HepG2 (cell line): Measurements from ENCODE around the gene CALR. TPM values are rescaled to one million over a fixed set of nuclear protein-coding genes. Genes with fewer than 3 reads are reported as not detected.
"Not testable (repeated sequence)": the region's sequence is repeated elsewhere in the genome, so short reads cannot be mapped to it uniquely, and the experiment has no call there.

Source experiments
- ATAC-seq: fragments of 200-7000 bp; cut with Tn5 transposase; 3 replicates; pipeline ENCODE4 v1.9.1; 2020; ENCODE audit warnings: mild to moderate bottlenecking, moderate library complexity
- BruUV-seq: library from RNA; stranded (reverse); fragments of 400-500 nt; replicated peaks from 2 replicates; lab custom pipeline; 2021; lab: Mats Ljungman, UMichigan
- CTCF ChIA-PET: fragments of 300-600 bp; formaldehyde crosslinking; extraction: SDS; loops from one replicate; lab custom pipeline; 2021; ENCODE audit warnings: low total read pairs, inconsistent platforms, low intra/inter-chr PET ratio; lab: Yijun Ruan, JAX
- POLR2A ChIA-PET: fragments of 350-600 bp; sonication (Branson Sonifier 250); formaldehyde crosslinking; loops from one replicate; lab custom pipeline; 2020; ENCODE audit warnings: antibody characterized with exemption, inconsistent platforms; lab: Yijun Ruan, JAX
- DNase-seq: peaks from one replicate; pipeline ENCODE4 v3.0.0-alpha.2; 2015; ENCODE audit warnings: low spot score
- FAIRE-seq: peaks from 3 replicates; lab custom pipeline; 2011; peaks lifted over from hg19 to GRCh38; lab: Jason Lieb, UNC
- H2AFZ ChIP-seq: one replicate; pipeline ENCODE4 v1.6.1; 2011; ENCODE audit warnings: low read length, inconsistent platforms
- H3K27ac ChIP-seq: fragments of 300-600 bp; 3 replicates; pipeline ENCODE4 v1.8.0; 2011; ENCODE audit warnings: mixed run types, mild to moderate bottlenecking, mixed read lengths, low read length, inconsistent platforms; ENCODE audit not compliant: insufficient read depth; ENCODE audit errors: extremely low read length
- H3K27me3 ChIP-seq, 2 experiments: fragments of 200-600 bp in 1 of 2; 2 replicates in 1 of 2; 3 replicates in 1 of 2; pipeline versions ENCODE4 v1.6.0 to v1.8.0; 2011; ENCODE audit warnings: low read length in 2 of 2, mild to moderate bottlenecking in 2 of 2, moderate library complexity in 2 of 2, inconsistent platforms in 1 of 2; ENCODE audit not compliant: insufficient read depth in 2 of 2, control insufficient read depth in 1 of 2
- H3K36me3 ChIP-seq, 2 experiments: fragments of 200-600 bp in 1 of 2; replicated peaks in 1 of 2; 2 replicates in 1 of 2; 3 replicates in 1 of 2; pipeline versions ENCODE4 v1.5.1 to v1.8.0; 2011; ENCODE audit warnings: low read length in 2 of 2, inconsistent platforms in 1 of 2; ENCODE audit not compliant: insufficient read depth in 2 of 2, control insufficient read depth in 1 of 2
- H3K4me1 ChIP-seq: 2 replicates; pipeline ENCODE4 v1.5.1; 2012; ENCODE audit warnings: low read length, inconsistent platforms; ENCODE audit not compliant: insufficient read depth
- H3K4me2 ChIP-seq: 2 replicates; pipeline ENCODE4 v1.6.0; 2011; ENCODE audit warnings: low read depth, low read length, inconsistent platforms
- H3K4me3 ChIP-seq, 3 experiments: fragments of 200-600 bp in 1 of 3; sonication (generic), shearing (Covaris generic) in 1 of 3; replicated peaks in 1 of 3; 2 replicates each; pipeline ENCODE4 v1.5.1; 2011 to 2016; ENCODE audit warnings: low read length in 3 of 3, inconsistent platforms in 2 of 3, low read depth in 2 of 3, mild to moderate bottlenecking in 2 of 3, control low read depth in 1 of 3, mixed read lengths in 1 of 3; ENCODE audit not compliant: insufficient read depth in 1 of 3
- H3K79me2 ChIP-seq: one replicate; pipeline ENCODE4 v1.6.1; 2011; ENCODE audit warnings: low read length, inconsistent platforms; ENCODE audit not compliant: insufficient read depth
- H3K9ac ChIP-seq: 2 replicates; pipeline ENCODE4 v1.6.0; 2011; ENCODE audit warnings: mild to moderate bottlenecking, low read depth, low read length, inconsistent platforms; ENCODE audit not compliant: insufficient read depth
- H3K9me3 ChIP-seq: 2 replicates; pipeline ENCODE4 v1.5.1; 2012; ENCODE audit warnings: mild to moderate bottlenecking, low read length
- H4K20me1 ChIP-seq: 2 replicates; pipeline ENCODE4 v1.6.0; 2011; ENCODE audit warnings: inconsistent platforms, mild to moderate bottlenecking, low read length, moderate library complexity; ENCODE audit not compliant: insufficient read depth
- GABPA ChIP-seq, 2 experiments: IDR thresholded peaks; 2 replicates each; pipeline ENCODE4 v1.6.1; 2011 to 2016; ENCODE audit warnings: low read depth in 2 of 2, low read length in 1 of 2, missing biosample characterization in 1 of 2, missing genetic modification characterization in 1 of 2
- MED8 ChIP-seq: sonication (generic); formaldehyde crosslinking; IDR thresholded peaks from 2 replicates; pipeline ENCODE4 v1.8.1; 2023; ENCODE audit warnings: mild to moderate bottlenecking, missing genetic modification reagents; ENCODE audit not compliant: insufficient replicate concordance
- POGZ ChIP-seq: sonication (generic); formaldehyde crosslinking; IDR thresholded peaks from 2 replicates; pipeline ENCODE4 v1.4.0; 2020; ENCODE audit warnings: mild to moderate bottlenecking, missing genetic modification reagents
- RCOR2 ChIP-seq: IDR thresholded peaks from 2 replicates; pipeline ENCODE4 v1.6.1; 2016; ENCODE audit warnings: missing biosample characterization, missing genetic modification reagents
- RNF219 ChIP-seq: sonication (generic); formaldehyde crosslinking; IDR thresholded peaks from 2 replicates; pipeline ENCODE4 v1.5.0; 2020; ENCODE audit warnings: mild to moderate bottlenecking, missing genetic modification reagents
- ZFP91 ChIP-seq: sonication (generic); formaldehyde crosslinking; IDR thresholded peaks from 2 replicates; pipeline ENCODE4 v1.9.0; 2022; ENCODE audit warnings: missing genetic modification reagents, mild to moderate bottlenecking, borderline replicate concordance
- ZMYM3 ChIP-seq: sonication (generic); formaldehyde crosslinking; IDR thresholded peaks from 2 replicates; pipeline ENCODE4 v1.5.1; 2020; ENCODE audit warnings: mild to moderate bottlenecking, missing genetic modification reagents
- ZNF20 ChIP-seq: sonication (generic); formaldehyde crosslinking; IDR thresholded peaks from 2 replicates; pipeline ENCODE4 v1.4.0; 2020; ENCODE audit warnings: mild to moderate bottlenecking, moderate library complexity, missing genetic modification reagents
- ZNF234 ChIP-seq: sonication (generic); formaldehyde crosslinking; conservative IDR thresholded peaks from 2 replicates; pipeline ENCODE4 v1.5.1; 2020; ENCODE audit warnings: mild to moderate bottlenecking, missing genetic modification reagents
- ZNF317 ChIP-seq: sonication (generic); formaldehyde crosslinking; IDR thresholded peaks from 2 replicates; pipeline ENCODE4 v1.5.0; 2020; ENCODE audit warnings: mild to moderate bottlenecking, missing genetic modification reagents
- ZNF335 ChIP-seq: sonication (generic); formaldehyde crosslinking; IDR thresholded peaks from 2 replicates; pipeline ENCODE4 v1.4.0; 2020; ENCODE audit warnings: missing genetic modification reagents
- ZNF362 ChIP-seq: sonication (generic); formaldehyde crosslinking; IDR thresholded peaks from 2 replicates; pipeline ENCODE4 v1.4.0; 2020; ENCODE audit warnings: missing genetic modification reagents, mild to moderate bottlenecking, borderline replicate concordance
- ZNF460 ChIP-seq: sonication (generic); formaldehyde crosslinking; IDR thresholded peaks from 2 replicates; pipeline ENCODE4 v1.5.1; 2020; ENCODE audit warnings: missing genetic modification reagents, mild to moderate bottlenecking, borderline replicate concordance
- ZNF598 ChIP-seq: sonication (generic); formaldehyde crosslinking; IDR thresholded peaks from 2 replicates; pipeline ENCODE4 v1.5.1; 2020; ENCODE audit warnings: mild to moderate bottlenecking, missing genetic modification reagents, borderline replicate concordance
- ZNF788 ChIP-seq: sonication (generic); formaldehyde crosslinking; IDR thresholded peaks from 2 replicates; pipeline ENCODE4 v1.5.0; 2020; ENCODE audit warnings: mild to moderate bottlenecking, missing genetic modification reagents, borderline replicate concordance
- ZNF790 ChIP-seq: sonication (generic); formaldehyde crosslinking; IDR thresholded peaks from 2 replicates; pipeline ENCODE4 v1.8.0; 2022; ENCODE audit warnings: missing genetic modification reagents, mild to moderate bottlenecking, borderline replicate concordance
- ZSCAN30 ChIP-seq: sonication (generic); formaldehyde crosslinking; IDR thresholded peaks from 2 replicates; pipeline ENCODE4 v1.5.0; 2020; ENCODE audit warnings: mild to moderate bottlenecking, missing genetic modification reagents
- WGBS: methylation state at CpG from one replicate; pipeline ENCODE4 v1.1.6; 2017; ENCODE audit warnings: low lambda C conversion rate; 5-methylcytosine and 5-hydroxymethylcytosine counted together
- in situ Hi-C: cut with HindIII; loops from 2 replicates; pipeline ENCODE4 v1.10.0; 2017; ENCODE audit warnings: low pct_unique_long_range_greater_than_20kb; ENCODE audit not compliant: extremely low pct_ligation_motif_present
- intact Hi-C: fragments of 100-400 bp; cut with micrococcal nuclease; formaldehyde crosslinking; loops from one replicate; pipeline ENCODE4 v1.10.0; 2022; ENCODE audit not compliant: unreplicated experiment
- polyA plus RNA-seq, 8 experiments: library from polyadenylated mRNA; depleted of rRNA in 3 of 8; stranded (reverse) in 7 of 8; unstranded in 1 of 8; fragments of >200 nt; fragmentation: Illumina TruSeq in 4 of 8; extraction: Trizol in 4 of 8; gene quantifications; 2 replicates each; pipeline versions ENCODE4 v1.2.1 to v1.2.3, GENCODE V29; 2011 to 2016; ENCODE audit warnings: low read depth in 4 of 8, missing spikeins in 1 of 8, mixed read lengths in 1 of 8; ENCODE audit not compliant: insufficient read depth in 1 of 8
- total RNA-seq, 5 experiments: library from RNA; depleted of rRNA; stranded (reverse); fragments of >200 nt; fragmentation: Illumina TruSeq; extraction: Trizol; gene quantifications; 2 replicates each; pipeline ENCODE4 v1.2.3, GENCODE V29; 2016; ENCODE audit warnings: low read depth in 1 of 5

The CALR gene
- total and polyA plus RNA-seq, 2 of the 13 experiments (the other 11 are each of a cell fraction or from before 2014, with no cell fraction given): 898 to 934 TPM

GRCh38 chr19:12957389-12957952 is 19.1 kb downstream of the CALR start:
- FAIRE-seq; ATAC-seq; H3K27me3 ChIP-seq; in situ Hi-C loops; H3K9me3 ChIP-seq; CTCF ChIA-PET; H4K20me1 ChIP-seq; intact Hi-C loops; DNase-seq; BruUV-seq; TF ChIP-seq GABPA (IDR thresholded peaks at IDR 0.05; ENCODE audit: low read depth, low read length): not testable (repeated sequence)
- peaks cover 23% of the 10 kb centered on the region for H3K4me1 ChIP-seq
- H3K4me2 ChIP-seq: peak overlapping the region; percentile 82
- WGBS: 28% methylated on average over 31 of the region's 31 CpGs
- POLR2A ChIA-PET: interaction anchor here (1.3 to 3.9 kb wide), 2 partner anchors 11 to 66 kb away, joined by 8 to 25 read pairs; partner anchors contain the start of genes GCDH and RAD23A
- H3K27ac ChIP-seq: peak overlapping the region; percentile 88
- peaks cover 24% of the 10 kb centered on the region for H3K79me2 ChIP-seq
- peaks cover 6 to 20% of the 10 kb centered on the region in 2 experiments; a peak in 4 of 5 replicates for H3K36me3 ChIP-seq
- H2AFZ ChIP-seq: peak overlapping the region; percentile 9
- H3K4me3 ChIP-seq: peak overlapping the region; percentile 82 to 93 (median 89)
- H3K9ac ChIP-seq: peak overlapping the region; percentile 93
- TF ChIP-seq GABPA (CRISPR knock-in tag; IDR thresholded peaks at IDR 0.05; ENCODE audit: low read depth): peak; percentile 23; the same call in 1 of the 2 replicates
- TF ChIP-seq RCOR2 (CRISPR knock-in tag): peak; percentile 53; the same call in 1 of the 2 replicates
- TF ChIP-seq ZNF335 (CRISPR knock-in tag): peak; percentile 96
- TF ChIP-seq ZNF788: 0 out of 2 replicates have a peak, but pooled peaks have one; percentile 39
- peak; percentile 4; the same call in 1 of the 2 replicates for TF ChIP-seq ZNF598 (CRISPR knock-in tag)
- peak; percentile 50; the same call in 1 of the 2 replicates for TF ChIP-seq RNF219
- TF ChIP-seq MED8 (CRISPR knock-in tag): peak; percentile 11
- TF ChIP-seq ZSCAN30 (CRISPR knock-in tag): 0 out of 2 replicates have a peak, but pooled peaks have one; percentile 45
- TF ChIP-seq ZNF317 (CRISPR knock-in tag): peak; percentile 56; the same call in 1 of the 2 replicates
- TF ChIP-seq ZNF362: peak; percentile 71; the same call in 1 of the 2 replicates
- TF ChIP-seq ZMYM3: peak; percentile 78
- 0 out of 2 replicates have a peak, but pooled peaks have one; percentile 59 for TF ChIP-seq ZNF20 (CRISPR knock-in tag)
- TF ChIP-seq POGZ (CRISPR knock-in tag): 0 out of 2 replicates have a peak, but pooled peaks have one; percentile 16
- peak; percentile 22; the same call in 1 of the 2 replicates for TF ChIP-seq ZNF234 (CRISPR knock-in tag)
- 0 out of 2 replicates have a peak, but pooled peaks have one; percentile 38 for TF ChIP-seq ZNF790 (CRISPR knock-in tag)
- 0 out of 2 replicates have a peak, but pooled peaks have one; percentile 6 for TF ChIP-seq ZFP91
- TF ChIP-seq ZNF460: peak; percentile 93
